GM23338 (cell line): ENCODE measurements around the gene F8. TPM values are rescaled to one million over a fixed set of nuclear protein-coding genes. Genes with fewer than 3 reads are reported as not detected.

Source experiments
- ATAC-seq: fragments of 200-7000 bp; cut with Tn5 transposase; 3 replicates; pipeline ENCODE4 v1.9.1; 2020
- DNase-seq: peaks from one replicate; pipeline ENCODE4 v3.0.0-alpha.2; 2015; ENCODE audit warnings: low spot score
- H2AFZ ChIP-seq: fragments of 200-600 bp; sonication (generic); 2 replicates; pipeline ENCODE4 v1.8.0; 2016; ENCODE audit warnings: antibody characterized with exemption, mild to moderate bottlenecking, moderate library complexity
- H3F3A ChIP-seq: fragments of 200-600 bp; sonication (generic); replicated peaks from 2 replicates; pipeline ENCODE4 v1.8.0; 2017; ENCODE audit warnings: antibody characterized with exemption, mixed run types, low read depth
- H3K27ac ChIP-seq: fragments of 200-600 bp; sonication (generic); 2 replicates; pipeline ENCODE4 v1.6.1; 2016; ENCODE audit warnings: low read depth
- H3K27me3 ChIP-seq: fragments of 200-600 bp; sonication (generic); 2 replicates; pipeline ENCODE4 v1.8.0; 2016; ENCODE audit warnings: mild to moderate bottlenecking, mixed run types, moderate library complexity; ENCODE audit not compliant: insufficient read depth
- H3K36me3 ChIP-seq: fragments of 200-600 bp; sonication (generic); 2 replicates; pipeline ENCODE4 v1.8.0; 2016; ENCODE audit warnings: mild to moderate bottlenecking; ENCODE audit not compliant: insufficient read depth
- H3K4me1 ChIP-seq: fragments of 200-600 bp; sonication (generic); 2 replicates; pipeline ENCODE4 v1.8.0; 2016; ENCODE audit warnings: mild to moderate bottlenecking, moderate library complexity; ENCODE audit not compliant: insufficient read depth
- H3K4me2 ChIP-seq: fragments of 200-600 bp; sonication (generic); 2 replicates; pipeline ENCODE4 v1.7.1; 2017; ENCODE audit warnings: mixed run types
- H3K4me3 ChIP-seq: fragments of 200-600 bp; sonication (generic); 2 replicates; pipeline ENCODE4 v1.6.1; 2016; ENCODE audit warnings: mixed run types
- H3K79me2 ChIP-seq: fragments of 200-600 bp; sonication (generic); replicated peaks from 2 replicates; pipeline ENCODE4 v1.8.0; 2017; ENCODE audit warnings: mild to moderate bottlenecking; ENCODE audit not compliant: insufficient read depth
- H3K9me2 ChIP-seq: fragments of 200-600 bp; sonication (generic); 2 replicates; pipeline ENCODE4 v1.8.0; 2017; ENCODE audit not compliant: insufficient read depth
- H4K20me1 ChIP-seq: fragments of 200-600 bp; sonication (generic); replicated peaks from 2 replicates; pipeline ENCODE4 v1.8.0; 2017; ENCODE audit warnings: mild to moderate bottlenecking; ENCODE audit not compliant: insufficient read depth
- H3K27ac Mint-ChIP-seq: 2 replicates; pipeline ENCODE4 v1.8.0; 2020; ENCODE audit warnings: inconsistent platforms, mild to moderate bottlenecking, moderate library complexity, mixed read lengths
- H3K27me3 Mint-ChIP-seq: 3 replicates; pipeline ENCODE4 v1.8.0; 2022; ENCODE audit warnings: low read depth, mild to moderate bottlenecking, moderate library complexity, mixed read lengths, inconsistent platforms; ENCODE audit not compliant: insufficient read depth, poor library complexity
- H3K36me3 Mint-ChIP-seq: 3 replicates; pipeline ENCODE4 v1.8.0; 2021; ENCODE audit warnings: low read depth, mild to moderate bottlenecking, inconsistent platforms, moderate library complexity, mixed read lengths
- H3K4me1 Mint-ChIP-seq: 3 replicates; pipeline ENCODE4 v1.8.0; 2020; ENCODE audit warnings: mild to moderate bottlenecking, inconsistent platforms, mixed read lengths
- H3K4me3 Mint-ChIP-seq: 3 replicates; pipeline ENCODE4 v1.8.0; 2021; ENCODE audit warnings: moderate library complexity, mild to moderate bottlenecking, inconsistent platforms, mixed read lengths
- H3K9me3 Mint-ChIP-seq: 3 replicates; pipeline ENCODE4 v1.8.0; 2020; ENCODE audit warnings: moderate library complexity, mild to moderate bottlenecking, inconsistent platforms, mixed read lengths
- EZH2phosphoT487 ChIP-seq: fragments of 200-600 bp; sonication (generic); IDR thresholded peaks from one replicate; pipeline ENCODE4 v1.8.1; 2018; ENCODE audit warnings: antibody characterized with exemption; ENCODE audit not compliant: unreplicated experiment
- JUNB ChIP-seq: IDR thresholded peaks from one replicate; pipeline ENCODE4 v1.6.1; 2016; ENCODE audit warnings: antibody characterized with exemption; ENCODE audit not compliant: unreplicated experiment
- NANOG ChIP-seq: IDR thresholded peaks from 2 replicates; pipeline ENCODE4 v1.6.1; 2016; ENCODE audit warnings: antibody characterized with exemption, borderline replicate concordance
- POLR2AphosphoS5 ChIP-seq: IDR thresholded peaks from 2 replicates; pipeline ENCODE4 v1.6.1; 2016; ENCODE audit warnings: antibody characterized with exemption, low read depth
- STAT1 ChIP-seq: IDR thresholded peaks from one replicate; pipeline ENCODE4 v1.6.1; 2016; ENCODE audit warnings: antibody characterized with exemption; ENCODE audit not compliant: unreplicated experiment
- ZNF331 ChIP-seq: fragments of 250-450 bp; sonication (Bioruptor Pico); IDR thresholded peaks from 2 replicates; pipeline ENCODE4 v1.5.0; 2020; ENCODE audit warnings: low read depth, mild to moderate bottlenecking, moderate library complexity
- polyA plus RNA-seq: library from polyadenylated mRNA; unstranded; fragments of >200 nt; fragmentation: Nextera tagmentation; extraction: Ambion mirVana; gene quantifications from 2 replicates; pipeline ENCODE4 v1.2.1, GENCODE V29; 2016
- total RNA-seq: library from RNA; depleted of rRNA; stranded (reverse); fragments of >200 nt; shearing (Covaris generic); gene quantifications from 2 replicates; pipeline ENCODE4 v1.2.3, GENCODE V29; 2014
- TF ChIP-seq, protein P1 (sequence below): fragments of 250-450 bp; sonication (Bioruptor Pico); IDR thresholded peaks from 2 replicates; pipeline ENCODE4 v1.5.0; 2020; ENCODE audit warnings: mild to moderate bottlenecking, moderate library complexity
- TF ChIP-seq, protein P2 (sequence below): IDR thresholded peaks from one replicate; pipeline ENCODE4 v1.6.1; 2018; ENCODE audit warnings: antibody characterized with exemption; ENCODE audit not compliant: unreplicated experiment
- TF ChIP-seq, protein P3 (sequence below), 2 experiments: fragments of 200-600 bp in 1 of 2; sonication (generic) in 1 of 2; conservative IDR thresholded peaks; 2 replicates each; pipeline versions ENCODE4 v1.5.1 to v1.6.1; 2016 to 2017; ENCODE audit warnings: antibody characterized with exemption in 2 of 2, low read depth in 2 of 2, mild to moderate bottlenecking in 2 of 2, moderate library complexity in 1 of 2
- TF ChIP-seq, protein P4 (sequence below): IDR thresholded peaks from 2 replicates; pipeline ENCODE4 v1.6.1; 2016; ENCODE audit warnings: antibody characterized with exemption

Gene F8
- total and polyA plus RNA-seq, 2 experiments from 2014 or later, result 0.70 to 1.8 TPM

DNA sequence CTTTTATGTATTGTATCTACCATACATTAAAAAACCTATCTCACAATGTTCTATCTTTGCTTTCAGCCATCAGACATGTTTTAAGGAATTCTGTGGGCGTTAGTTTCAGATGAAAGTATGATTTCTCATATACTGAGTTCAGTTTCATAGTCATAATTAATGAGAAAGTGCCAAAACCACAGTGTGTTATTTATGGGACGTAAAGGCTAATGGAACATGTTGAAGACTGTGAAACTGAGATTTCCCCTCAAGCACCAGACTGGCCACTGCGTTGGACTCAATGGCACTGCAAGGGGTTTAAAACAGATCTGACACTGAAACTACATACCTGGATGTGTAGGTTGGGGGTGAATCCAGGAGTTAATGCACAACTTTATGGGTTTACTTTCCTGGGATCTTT, 32.0 kb downstream of the F8 start:
- Histone ChIP-seq H3K36me3 (no peaks in the 10 kb centered on the region), H2AFZ (no peak overlapping the region), H3K27ac (no peak overlapping the region), H3F3A (no peaks in the 10 kb centered on the region), H3K79me2 (no peaks in the 10 kb centered on the region), H3K4me1 (0 out of 2 replicates have a peak, but pooled peaks cover 5% of the 10 kb centered on the region), H3K27me3 (no peaks in the 10 kb centered on the region), H4K20me1 (no peaks in the 10 kb centered on the region), H3K4me2 (no peak overlapping the region), H3K9me2 (no peaks in the 10 kb centered on the region), H3K4me3 (no peak overlapping the region)
- no peak for ATAC-seq
- Mint-ChIP-seq H3K27me3 (no peaks in the 10 kb centered on the region), H3K27ac (no peak overlapping the region), H3K9me3 (no peaks in the 10 kb centered on the region), H3K4me3 (no peak overlapping the region), H3K36me3 (no peaks in the 10 kb centered on the region), H3K4me1 (no peaks in the 10 kb centered on the region)
- no peak for DNase-seq
- TF ChIP-seq STAT1, result no peak

DNA sequence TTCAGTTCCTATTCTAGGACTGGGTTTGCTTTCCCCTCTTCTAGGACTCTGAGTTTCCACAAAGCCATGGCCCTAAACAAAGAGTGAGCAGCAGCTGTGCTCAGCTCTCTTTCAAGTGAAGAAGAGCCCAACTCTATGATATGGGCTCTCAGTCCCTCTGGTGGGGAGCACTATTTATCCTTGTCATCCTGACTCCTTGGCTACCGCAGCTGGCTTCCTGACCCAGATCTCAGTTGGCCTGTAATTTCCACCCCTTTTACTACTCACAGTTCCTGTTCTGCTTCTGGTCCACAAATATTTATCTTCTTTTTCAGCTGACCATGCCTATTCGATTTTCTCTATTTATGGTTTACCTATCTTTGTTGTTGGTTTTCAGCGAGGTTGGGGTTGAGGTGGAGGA, 33.8 kb downstream of the F8 start:
- peak; percentile 4 for DNase-seq
- Histone ChIP-seq H3K4me1 (0 out of 2 replicates have a peak, but pooled peaks cover 5% of the 10 kb centered on the region), H3F3A (no peaks in the 10 kb centered on the region), H4K20me1 (no peaks in the 10 kb centered on the region), H3K27ac (no peak overlapping the region), H2AFZ (no peak overlapping the region), H3K79me2 (no peaks in the 10 kb centered on the region), H3K36me3 (no peaks in the 10 kb centered on the region), H3K4me3 (no peak overlapping the region), H3K4me2 (no peak overlapping the region), H3K27me3 (no peaks in the 10 kb centered on the region), H3K9me2 (no peaks in the 10 kb centered on the region)
- Mint-ChIP-seq H3K27me3 (no peaks in the 10 kb centered on the region), H3K4me1 (no peaks in the 10 kb centered on the region), H3K36me3 (no peaks in the 10 kb centered on the region), H3K4me3 (no peak overlapping the region), H3K27ac (no peak overlapping the region), H3K9me3 (no peaks in the 10 kb centered on the region)
- ATAC-seq, result no peak; the same call in 2 of the 3 replicates
- TF ChIP-seq NANOG, result no peak
- TF ChIP-seq POLR2AphosphoS5, result no peak
- TF ChIP-seq, protein P1, sequence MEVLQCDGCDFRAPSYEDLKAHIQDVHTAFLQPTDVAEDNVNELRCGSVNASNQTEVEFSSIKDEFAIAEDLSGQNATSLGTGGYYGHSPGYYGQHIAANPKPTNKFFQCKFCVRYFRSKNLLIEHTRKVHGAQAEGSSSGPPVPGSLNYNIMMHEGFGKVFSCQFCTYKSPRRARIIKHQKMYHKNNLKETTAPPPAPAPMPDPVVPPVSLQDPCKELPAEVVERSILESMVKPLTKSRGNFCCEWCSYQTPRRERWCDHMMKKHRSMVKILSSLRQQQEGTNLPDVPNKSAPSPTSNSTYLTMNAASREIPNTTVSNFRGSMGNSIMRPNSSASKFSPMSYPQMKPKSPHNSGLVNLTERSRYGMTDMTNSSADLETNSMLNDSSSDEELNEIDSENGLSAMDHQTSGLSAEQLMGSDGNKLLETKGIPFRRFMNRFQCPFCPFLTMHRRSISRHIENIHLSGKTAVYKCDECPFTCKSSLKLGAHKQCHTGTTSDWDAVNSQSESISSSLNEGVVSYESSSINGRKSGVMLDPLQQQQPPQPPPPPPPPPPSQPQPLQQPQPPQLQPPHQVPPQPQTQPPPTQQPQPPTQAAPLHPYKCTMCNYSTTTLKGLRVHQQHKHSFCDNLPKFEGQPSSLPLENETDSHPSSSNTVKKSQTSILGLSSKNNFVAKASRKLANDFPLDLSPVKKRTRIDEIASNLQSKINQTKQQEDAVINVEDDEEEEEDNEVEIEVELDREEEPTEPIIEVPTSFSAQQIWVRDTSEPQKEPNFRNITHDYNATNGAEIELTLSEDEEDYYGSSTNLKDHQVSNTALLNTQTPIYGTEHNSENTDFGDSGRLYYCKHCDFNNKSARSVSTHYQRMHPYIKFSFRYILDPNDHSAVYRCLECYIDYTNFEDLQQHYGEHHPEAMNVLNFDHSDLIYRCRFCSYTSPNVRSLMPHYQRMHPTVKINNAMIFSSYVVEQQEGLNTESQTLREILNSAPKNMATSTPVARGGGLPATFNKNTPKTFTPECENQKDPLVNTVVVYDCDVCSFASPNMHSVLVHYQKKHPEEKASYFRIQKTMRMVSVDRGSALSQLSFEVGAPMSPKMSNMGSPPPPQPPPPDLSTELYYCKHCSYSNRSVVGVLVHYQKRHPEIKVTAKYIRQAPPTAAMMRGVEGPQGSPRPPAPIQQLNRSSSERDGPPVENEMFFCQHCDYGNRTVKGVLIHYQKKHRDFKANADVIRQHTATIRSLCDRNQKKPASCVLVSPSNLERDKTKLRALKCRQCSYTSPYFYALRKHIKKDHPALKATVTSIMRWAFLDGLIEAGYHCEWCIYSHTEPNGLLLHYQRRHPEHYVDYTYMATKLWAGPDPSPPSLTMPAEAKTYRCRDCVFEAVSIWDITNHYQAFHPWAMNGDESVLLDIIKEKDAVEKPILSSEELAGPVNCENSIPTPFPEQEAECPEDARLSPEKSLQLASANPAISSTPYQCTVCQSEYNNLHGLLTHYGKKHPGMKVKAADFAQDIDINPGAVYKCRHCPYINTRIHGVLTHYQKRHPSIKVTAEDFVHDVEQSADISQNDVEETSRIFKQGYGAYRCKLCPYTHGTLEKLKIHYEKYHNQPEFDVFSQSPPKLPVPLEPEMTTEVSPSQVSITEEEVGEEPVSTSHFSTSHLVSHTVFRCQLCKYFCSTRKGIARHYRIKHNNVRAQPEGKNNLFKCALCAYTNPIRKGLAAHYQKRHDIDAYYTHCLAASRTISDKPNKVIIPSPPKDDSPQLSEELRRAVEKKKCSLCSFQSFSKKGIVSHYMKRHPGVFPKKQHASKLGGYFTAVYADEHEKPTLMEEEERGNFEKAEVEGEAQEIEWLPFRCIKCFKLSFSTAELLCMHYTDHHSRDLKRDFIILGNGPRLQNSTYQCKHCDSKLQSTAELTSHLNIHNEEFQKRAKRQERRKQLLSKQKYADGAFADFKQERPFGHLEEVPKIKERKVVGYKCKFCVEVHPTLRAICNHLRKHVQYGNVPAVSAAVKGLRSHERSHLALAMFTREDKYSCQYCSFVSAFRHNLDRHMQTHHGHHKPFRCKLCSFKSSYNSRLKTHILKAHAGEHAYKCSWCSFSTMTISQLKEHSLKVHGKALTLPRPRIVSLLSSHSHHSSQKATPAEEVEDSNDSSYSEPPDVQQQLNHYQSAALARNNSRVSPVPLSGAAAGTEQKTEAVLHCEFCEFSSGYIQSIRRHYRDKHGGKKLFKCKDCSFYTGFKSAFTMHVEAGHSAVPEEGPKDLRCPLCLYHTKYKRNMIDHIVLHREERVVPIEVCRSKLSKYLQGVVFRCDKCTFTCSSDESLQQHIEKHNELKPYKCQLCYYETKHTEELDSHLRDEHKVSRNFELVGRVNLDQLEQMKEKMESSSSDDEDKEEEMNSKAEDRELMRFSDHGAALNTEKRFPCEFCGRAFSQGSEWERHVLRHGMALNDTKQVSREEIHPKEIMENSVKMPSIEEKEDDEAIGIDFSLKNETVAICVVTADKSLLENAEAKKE, result no peak
- TF ChIP-seq JUNB, result no peak
- TF ChIP-seq, protein P2, sequence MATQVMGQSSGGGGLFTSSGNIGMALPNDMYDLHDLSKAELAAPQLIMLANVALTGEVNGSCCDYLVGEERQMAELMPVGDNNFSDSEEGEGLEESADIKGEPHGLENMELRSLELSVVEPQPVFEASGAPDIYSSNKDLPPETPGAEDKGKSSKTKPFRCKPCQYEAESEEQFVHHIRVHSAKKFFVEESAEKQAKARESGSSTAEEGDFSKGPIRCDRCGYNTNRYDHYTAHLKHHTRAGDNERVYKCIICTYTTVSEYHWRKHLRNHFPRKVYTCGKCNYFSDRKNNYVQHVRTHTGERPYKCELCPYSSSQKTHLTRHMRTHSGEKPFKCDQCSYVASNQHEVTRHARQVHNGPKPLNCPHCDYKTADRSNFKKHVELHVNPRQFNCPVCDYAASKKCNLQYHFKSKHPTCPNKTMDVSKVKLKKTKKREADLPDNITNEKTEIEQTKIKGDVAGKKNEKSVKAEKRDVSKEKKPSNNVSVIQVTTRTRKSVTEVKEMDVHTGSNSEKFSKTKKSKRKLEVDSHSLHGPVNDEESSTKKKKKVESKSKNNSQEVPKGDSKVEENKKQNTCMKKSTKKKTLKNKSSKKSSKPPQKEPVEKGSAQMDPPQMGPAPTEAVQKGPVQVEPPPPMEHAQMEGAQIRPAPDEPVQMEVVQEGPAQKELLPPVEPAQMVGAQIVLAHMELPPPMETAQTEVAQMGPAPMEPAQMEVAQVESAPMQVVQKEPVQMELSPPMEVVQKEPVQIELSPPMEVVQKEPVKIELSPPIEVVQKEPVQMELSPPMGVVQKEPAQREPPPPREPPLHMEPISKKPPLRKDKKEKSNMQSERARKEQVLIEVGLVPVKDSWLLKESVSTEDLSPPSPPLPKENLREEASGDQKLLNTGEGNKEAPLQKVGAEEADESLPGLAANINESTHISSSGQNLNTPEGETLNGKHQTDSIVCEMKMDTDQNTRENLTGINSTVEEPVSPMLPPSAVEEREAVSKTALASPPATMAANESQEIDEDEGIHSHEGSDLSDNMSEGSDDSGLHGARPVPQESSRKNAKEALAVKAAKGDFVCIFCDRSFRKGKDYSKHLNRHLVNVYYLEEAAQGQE, result no peak
- TF ChIP-seq, protein P3, sequence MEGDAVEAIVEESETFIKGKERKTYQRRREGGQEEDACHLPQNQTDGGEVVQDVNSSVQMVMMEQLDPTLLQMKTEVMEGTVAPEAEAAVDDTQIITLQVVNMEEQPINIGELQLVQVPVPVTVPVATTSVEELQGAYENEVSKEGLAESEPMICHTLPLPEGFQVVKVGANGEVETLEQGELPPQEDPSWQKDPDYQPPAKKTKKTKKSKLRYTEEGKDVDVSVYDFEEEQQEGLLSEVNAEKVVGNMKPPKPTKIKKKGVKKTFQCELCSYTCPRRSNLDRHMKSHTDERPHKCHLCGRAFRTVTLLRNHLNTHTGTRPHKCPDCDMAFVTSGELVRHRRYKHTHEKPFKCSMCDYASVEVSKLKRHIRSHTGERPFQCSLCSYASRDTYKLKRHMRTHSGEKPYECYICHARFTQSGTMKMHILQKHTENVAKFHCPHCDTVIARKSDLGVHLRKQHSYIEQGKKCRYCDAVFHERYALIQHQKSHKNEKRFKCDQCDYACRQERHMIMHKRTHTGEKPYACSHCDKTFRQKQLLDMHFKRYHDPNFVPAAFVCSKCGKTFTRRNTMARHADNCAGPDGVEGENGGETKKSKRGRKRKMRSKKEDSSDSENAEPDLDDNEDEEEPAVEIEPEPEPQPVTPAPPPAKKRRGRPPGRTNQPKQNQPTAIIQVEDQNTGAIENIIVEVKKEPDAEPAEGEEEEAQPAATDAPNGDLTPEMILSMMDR (conservative IDR thresholded peaks at IDR 0.05; ENCODE audit: low read depth in 2 of 2), result no peak
- no peak for TF ChIP-seq EZH2phosphoT487
- TF ChIP-seq ZNF331 (CRISPR knock-in tag), result no peak
- no peak for TF ChIP-seq STAT1
- TF ChIP-seq, protein P4, sequence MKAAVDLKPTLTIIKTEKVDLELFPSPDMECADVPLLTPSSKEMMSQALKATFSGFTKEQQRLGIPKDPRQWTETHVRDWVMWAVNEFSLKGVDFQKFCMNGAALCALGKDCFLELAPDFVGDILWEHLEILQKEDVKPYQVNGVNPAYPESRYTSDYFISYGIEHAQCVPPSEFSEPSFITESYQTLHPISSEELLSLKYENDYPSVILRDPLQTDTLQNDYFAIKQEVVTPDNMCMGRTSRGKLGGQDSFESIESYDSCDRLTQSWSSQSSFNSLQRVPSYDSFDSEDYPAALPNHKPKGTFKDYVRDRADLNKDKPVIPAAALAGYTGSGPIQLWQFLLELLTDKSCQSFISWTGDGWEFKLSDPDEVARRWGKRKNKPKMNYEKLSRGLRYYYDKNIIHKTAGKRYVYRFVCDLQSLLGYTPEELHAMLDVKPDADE, result no peak
